Activated CD4-positive, alpha-beta T cell treated with anti-CD3 and anti-CD28 coated beads for 4 hours (primary cell): ENCODE data around the gene C1orf198.

Experiments
- DNase-seq, 2 donors: peaks; one replicate each; pipeline ENCODE4 v3.0.0-alpha.2; 2020

The C1orf198 gene

GRCh38 chr1:230891413-230891812 is 23.1 kb upstream of the C1orf198 start:
- DNase-seq: no peak

- no peak for DNase-seq
Observed at GRCh38 chr1:230884646-230885045, 16.3 kb upstream of the C1orf198 start.

- no peak for DNase-seq
Observed at GRCh38 chr1:230883967-230884366, 15.6 kb upstream of the C1orf198 start.

GRCh38 chr1:230879778-230880177 is 11.5 kb upstream of the C1orf198 start:
- no peak for DNase-seq

- DNase-seq: no peak
Observed at GRCh38 chr1:230878591-230878990, 10.3 kb upstream of the C1orf198 start.

GRCh38 chr1:230877924-230878590 is 9.7 kb upstream of the C1orf198 start:
- DNase-seq: no peak

- no peak for DNase-seq
Observed at GRCh38 chr1:230877146-230877923, 9.0 kb upstream of the C1orf198 start.

GRCh38 chr1:230876660-230877059 is 8.3 kb upstream of the C1orf198 start:
- DNase-seq: no peak

GRCh38 chr1:230875370-230875769 is 7.0 kb upstream of the C1orf198 start:
- DNase-seq: no peak

GRCh38 chr1:230870916-230871315 is 2.6 kb upstream of the C1orf198 start:
- no peak for DNase-seq

GRCh38 chr1:230869500-230869899 is 1.2 kb upstream of the C1orf198 start:
- no peak for DNase-seq

GRCh38 chr1:230868736-230869385 is 540 bp upstream of the C1orf198 start:
- DNase-seq: no peak

GRCh38 chr1:230867101-230867902 is 1.0 kb downstream of the C1orf198 start:
- no peak for DNase-seq

GRCh38 chr1:230866171-230867070 is 1.9 kb downstream of the C1orf198 start:
- no peak for DNase-seq

GRCh38 chr1:230865062-230865817 is 3.1 kb downstream of the C1orf198 start:
- DNase-seq: no peak

- DNase-seq: no peak
Observed at GRCh38 chr1:230864441-230864840, 3.9 kb downstream of the C1orf198 start.

- DNase-seq: no peak
Observed at GRCh38 chr1:230863449-230863848, 4.9 kb downstream of the C1orf198 start.

- DNase-seq: no peak
Observed at GRCh38 chr1:230861970-230862595, 6.2 kb downstream of the C1orf198 start.

GRCh38 chr1:230861489-230861888 is 6.8 kb downstream of the C1orf198 start:
- DNase-seq: no peak

- no peak for DNase-seq
Observed at GRCh38 chr1:230860617-230861384, 7.5 kb downstream of the C1orf198 start.
